K562 treated with DMSO at 1 percent for 24 hours (cell line): ENCODE measurements around the gene SNAP29. TPM values are rescaled to one million over a fixed set of nuclear protein-coding genes. Genes with fewer than 3 reads are reported as not detected.

Experiments
- total RNA-seq: library from RNA; unstranded; fragments of 300-600 nt; gene quantifications from 2 replicates; pipeline ENCODE4 v1.2.3, GENCODE V29; 2022; ENCODE audit warnings: low read depth; ENCODE audit not compliant: insufficient read depth

The SNAP29 gene
- 89.0 and 89.5 TPM in 2 replicates for total RNA-seq

DNA sequence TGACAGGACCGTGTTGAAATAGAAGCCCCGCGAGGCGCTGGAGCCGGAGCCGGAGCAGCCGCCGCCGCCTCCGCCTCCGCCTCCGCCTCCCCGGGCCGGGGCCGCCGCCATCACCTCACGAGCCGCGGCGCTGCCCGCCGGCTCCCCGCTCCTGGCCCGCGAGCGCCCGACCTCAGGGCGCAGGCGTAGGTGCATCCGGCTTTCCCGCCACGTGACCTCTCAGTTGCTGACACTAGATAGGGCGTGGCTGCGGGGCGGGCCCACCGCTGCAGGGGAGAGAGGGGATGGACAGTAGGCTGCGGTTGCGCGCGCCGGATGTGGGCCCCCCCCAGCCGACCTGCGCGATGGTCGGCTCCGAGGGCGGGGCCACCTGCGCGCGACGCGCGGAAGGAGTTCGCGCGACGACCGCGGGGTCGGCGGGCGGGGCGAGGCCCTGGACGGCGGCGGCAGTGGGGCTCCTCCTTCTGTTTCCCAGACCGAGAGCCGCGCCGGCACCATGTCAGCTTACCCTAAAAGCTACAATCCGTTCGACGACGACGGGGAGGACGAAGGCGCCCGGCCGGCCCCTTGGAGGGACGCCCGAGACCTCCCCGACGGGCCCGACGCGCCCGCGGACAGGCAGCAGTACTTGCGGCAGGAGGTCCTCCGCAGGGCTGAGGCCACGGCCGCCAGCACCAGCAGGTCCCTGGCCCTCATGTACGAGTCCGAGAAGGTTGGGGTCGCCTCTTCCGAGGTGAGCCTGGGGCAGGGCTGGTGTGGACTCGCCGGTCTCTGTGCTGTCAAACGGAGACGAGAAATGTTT is at the start of gene SNAP29, which contains the start of gene PI4KA:
Gene SNAP29, plus strand, starts transcription at position 393 of the 802 bp plus-strand sequence. Its CDS starts 104 bp downstream, at position 497.
Gene PI4KA, minus strand, starts transcription at position 197 of the 802 bp plus-strand sequence. Its CDS starts 86 bp downstream, at position 111.

DNA sequence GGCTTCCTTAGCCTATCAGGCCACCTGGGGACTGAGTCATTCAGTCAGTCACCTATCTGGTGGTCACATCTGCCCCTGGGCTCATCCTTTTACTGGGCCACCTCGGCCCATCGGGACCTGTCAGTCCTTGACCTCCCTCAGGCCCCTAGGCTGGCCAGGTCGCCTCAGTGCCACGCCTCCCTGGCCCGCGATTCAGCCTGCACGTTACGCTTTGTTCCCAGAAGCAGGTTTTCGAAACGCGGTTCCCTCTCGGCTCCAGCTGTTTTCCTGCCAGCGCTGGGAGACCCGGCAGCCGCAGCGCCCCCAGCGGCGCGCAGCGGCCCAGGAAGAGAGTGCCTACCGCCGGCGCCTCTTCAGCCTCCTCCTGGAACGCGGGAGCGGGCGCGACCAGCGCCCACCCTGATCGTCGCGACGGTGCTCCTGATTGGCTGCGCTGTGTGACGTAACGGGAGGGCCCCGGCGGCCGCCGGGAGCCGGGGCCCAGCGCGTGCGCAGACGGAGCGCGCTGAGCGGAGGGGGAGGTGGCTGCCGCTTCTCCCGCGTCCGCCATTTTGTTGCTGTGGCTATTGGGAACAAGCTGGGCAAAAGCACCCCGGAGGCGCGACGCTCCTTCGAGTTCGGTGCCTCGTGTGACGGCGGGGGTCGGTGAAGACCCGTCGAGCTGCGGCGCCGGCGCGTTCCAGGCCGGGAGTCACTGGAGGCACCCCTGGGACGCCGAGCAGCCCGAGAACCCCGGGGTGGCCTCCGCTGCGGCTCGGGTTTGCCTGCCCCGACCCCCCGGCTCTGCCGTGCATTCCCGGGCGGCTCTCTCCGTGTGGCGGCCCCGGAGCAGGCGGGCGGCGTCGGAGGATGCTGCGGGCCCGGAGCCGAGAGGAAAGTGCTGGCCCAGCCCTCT is 58.4 kb downstream of the SNAP29 start, which contains the start of gene CRKL:
Gene CRKL, plus strand, starts transcription at position 492 of the 895 bp plus-strand sequence. CDS start 528 bp downstream, outside the sequence.

Other genes with a start within 250 kb of the SNAP29 start
- gene SERPIND1, start 84.9 kb upstream of the SNAP29 start, total RNA-seq: not detected in 2 replicates
- gene PI4KA, start 196 bp upstream of the SNAP29 start, total RNA-seq: 240 and 257 TPM in 2 replicates
- gene CRKL, start 58.4 kb downstream of the SNAP29 start, total RNA-seq: 155 and 159 TPM in 2 replicates
- 0.37 TPM in 1 of 2 replicates, not detected in the other for gene AIFM3, start 108.2 kb downstream of the SNAP29 start, total RNA-seq
- gene LZTR1, start 123.3 kb downstream of the SNAP29 start, total RNA-seq: 76.2 and 79.8 TPM in 2 replicates
- gene THAP7, start 143.1 kb downstream of the SNAP29 start, total RNA-seq: 221 and 253 TPM in 2 replicates
- 3.9 and 4.9 TPM in 2 replicates for gene P2RX6, start 156.2 kb downstream of the SNAP29 start, total RNA-seq
- 0.29 TPM in 1 of 2 replicates, not detected in the other for gene SLC7A4, start 173.6 kb downstream of the SNAP29 start, total RNA-seq
- not detected in 2 replicates for gene LRRC74B, start 186.9 kb downstream of the SNAP29 start, total RNA-seq